ENCODE data around the gene LCNL1. TPM values are rescaled to one million over a fixed set of nuclear protein-coding genes. Genes with fewer than 3 reads are reported as not detected.
A peak's percentile ranks its signal among the peaks of the same experiment; 100 is the strongest.

LCNL1 gene
- total RNA-seq, 1 donor from 2014 or later: 5.1 TPM

GRCh38 chr9:136972335-136972734 is 10.5 kb upstream of the LCNL1 start:
- DNase-seq: no peak
- TF ChIP-seq, protein P1, sequence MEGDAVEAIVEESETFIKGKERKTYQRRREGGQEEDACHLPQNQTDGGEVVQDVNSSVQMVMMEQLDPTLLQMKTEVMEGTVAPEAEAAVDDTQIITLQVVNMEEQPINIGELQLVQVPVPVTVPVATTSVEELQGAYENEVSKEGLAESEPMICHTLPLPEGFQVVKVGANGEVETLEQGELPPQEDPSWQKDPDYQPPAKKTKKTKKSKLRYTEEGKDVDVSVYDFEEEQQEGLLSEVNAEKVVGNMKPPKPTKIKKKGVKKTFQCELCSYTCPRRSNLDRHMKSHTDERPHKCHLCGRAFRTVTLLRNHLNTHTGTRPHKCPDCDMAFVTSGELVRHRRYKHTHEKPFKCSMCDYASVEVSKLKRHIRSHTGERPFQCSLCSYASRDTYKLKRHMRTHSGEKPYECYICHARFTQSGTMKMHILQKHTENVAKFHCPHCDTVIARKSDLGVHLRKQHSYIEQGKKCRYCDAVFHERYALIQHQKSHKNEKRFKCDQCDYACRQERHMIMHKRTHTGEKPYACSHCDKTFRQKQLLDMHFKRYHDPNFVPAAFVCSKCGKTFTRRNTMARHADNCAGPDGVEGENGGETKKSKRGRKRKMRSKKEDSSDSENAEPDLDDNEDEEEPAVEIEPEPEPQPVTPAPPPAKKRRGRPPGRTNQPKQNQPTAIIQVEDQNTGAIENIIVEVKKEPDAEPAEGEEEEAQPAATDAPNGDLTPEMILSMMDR (IDR thresholded peaks at IDR 0.05): no peak
- Histone ChIP-seq H3K4me1 (peaks cover 22% of the 10 kb centered on the region), H3K27me3 (no peaks in the 10 kb centered on the region), H3K27ac (no peak overlapping the region), H3K9me3 (no peaks in the 10 kb centered on the region), H3K36me3 (no peaks in the 10 kb centered on the region), H3K4me3 (no peak overlapping the region)
- ATAC-seq: no peak
- intact Hi-C loops (cut with DNase I): no loop called here

DNA sequence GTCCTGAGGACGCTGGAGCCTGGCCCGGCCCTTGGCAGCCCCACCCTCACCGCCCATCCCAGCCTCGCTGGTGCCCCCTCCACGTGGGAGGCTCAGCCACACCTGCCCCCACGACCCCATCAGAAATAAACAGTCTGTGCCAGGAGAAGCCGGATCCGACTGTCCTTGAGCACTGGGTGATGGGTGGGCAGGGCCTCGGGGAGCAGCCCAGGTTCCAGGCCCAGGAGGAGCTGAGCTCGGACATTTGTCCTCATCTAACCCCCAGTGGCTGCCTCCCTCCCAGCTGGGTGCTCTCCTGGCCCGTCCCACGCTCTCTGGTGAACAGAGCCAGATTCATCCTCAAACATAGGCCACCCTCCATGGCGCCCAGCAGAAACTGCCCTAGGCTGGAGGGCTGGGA is 10.1 kb upstream of the LCNL1 start:
- no peak for ATAC-seq

GRCh38 chr9:136973618-136974617 is 8.9 kb upstream of the LCNL1 start:
- Histone ChIP-seq H3K9me3 (no peaks in the 10 kb centered on the region), H3K27me3 (no peaks in the 10 kb centered on the region), H3K4me1 (peaks cover 30% of the 10 kb centered on the region), H3K27ac (peak overlapping the region; percentile 51), H3K4me3 (no peak overlapping the region), H3K36me3 (no peaks in the 10 kb centered on the region)
- TF ChIP-seq, protein P1 (IDR thresholded peaks at IDR 0.05): no peak
- DNase-seq (no peak), ATAC-seq (no peak)
- intact Hi-C loops (cut with DNase I): no loop called here

More for the DNA sequence above, 10.1 kb upstream of the LCNL1 start:
- no peak for DNase-seq
- Histone ChIP-seq H3K27ac (no peak overlapping the region), H3K4me3 (no peak overlapping the region), H3K4me1 (peaks cover 26% of the 10 kb centered on the region), H3K27me3 (no peaks in the 10 kb centered on the region), H3K9me3 (no peaks in the 10 kb centered on the region), H3K36me3 (no peaks in the 10 kb centered on the region)
- TF ChIP-seq, protein P1 (IDR thresholded peaks at IDR 0.05): no peak
- intact Hi-C loops (cut with DNase I): no loop called here

GRCh38 chr9:136974817-136975535 is 7.8 kb upstream of the LCNL1 start:
- Histone ChIP-seq H3K9me3 (no peaks in the 10 kb centered on the region), H3K4me3 (peak overlapping the region; percentile 23), H3K27me3 (no peaks in the 10 kb centered on the region), H3K27ac (peak overlapping the region; percentile 58), H3K4me1 (peaks cover 30% of the 10 kb centered on the region), H3K36me3 (no peaks in the 10 kb centered on the region)
- intact Hi-C loops (cut with DNase I): no loop called here
- DNase-seq (no peak), ATAC-seq (no peak)
- TF ChIP-seq, protein P1 (IDR thresholded peaks at IDR 0.05): no peak

DNA sequence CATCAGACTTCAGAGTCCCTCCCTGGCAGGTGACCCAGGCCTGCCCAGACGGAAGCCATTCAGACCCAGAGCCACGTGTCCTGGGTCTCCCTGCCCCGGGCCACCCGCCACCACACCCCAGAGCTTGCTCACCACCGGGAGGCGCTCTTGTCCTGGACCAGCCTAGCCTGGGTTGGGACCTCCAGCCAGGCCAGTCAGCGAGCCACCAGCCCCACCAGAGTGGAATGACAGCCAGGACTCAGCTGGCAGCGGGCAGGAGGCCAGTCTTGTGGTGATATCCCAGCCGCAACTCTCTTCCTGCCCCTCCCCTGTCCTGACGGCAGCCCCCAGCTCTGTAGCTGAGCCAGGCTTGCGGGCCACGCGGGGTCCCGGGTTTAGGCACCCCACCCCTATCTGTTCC is 7.1 kb upstream of the LCNL1 start:
- intact Hi-C loops (cut with DNase I): no loop called here
- no peaks in the 10 kb centered on the region for H3K27me3 ChIP-seq
- H3K4me1 ChIP-seq: peaks cover 30% of the 10 kb centered on the region
- ATAC-seq: peak; percentile 7
- H3K36me3 ChIP-seq: no peaks in the 10 kb centered on the region
- DNase-seq: no peak
- H3K27ac ChIP-seq: peak overlapping the region; percentile 58
- peak overlapping the region; percentile 23 for H3K4me3 ChIP-seq
- H3K9me3 ChIP-seq: no peaks in the 10 kb centered on the region
- TF ChIP-seq, protein P1 (IDR thresholded peaks at IDR 0.05): peak; percentile 45
